HUES64 (cell line): Measurements from ENCODE around the gene CACNA2D2.

Experiments used
- H3K27ac ChIP-seq: 2 replicates; pipeline ENCODE4 v1.7.0; 2013; ENCODE audit warnings: low read depth, low read length, inconsistent platforms
- H3K27me3 ChIP-seq: 2 replicates; pipeline ENCODE4 v1.6.1; 2013; ENCODE audit warnings: mild to moderate bottlenecking, low read length; ENCODE audit not compliant: insufficient read depth
- H3K36me3 ChIP-seq: 2 replicates; pipeline ENCODE4 v1.6.1; 2013; ENCODE audit warnings: mild to moderate bottlenecking, low read length; ENCODE audit not compliant: insufficient read depth
- H3K4me1 ChIP-seq: 2 replicates; pipeline ENCODE4 v1.6.1; 2013; ENCODE audit warnings: mild to moderate bottlenecking, low read length, moderate library complexity; ENCODE audit not compliant: insufficient read depth
- H3K4me3 ChIP-seq: 2 replicates; pipeline ENCODE4 v1.5.1; 2013; ENCODE audit warnings: mild to moderate bottlenecking, low read length, moderate library complexity
- H3K9ac ChIP-seq: 2 replicates; pipeline ENCODE4 v1.6.1; 2013; ENCODE audit warnings: mild to moderate bottlenecking, low read depth, low read length
- H3K9me3 ChIP-seq: 2 replicates; pipeline ENCODE4 v1.6.1; 2013; ENCODE audit warnings: low read depth, low read length; ENCODE audit not compliant: insufficient read depth
- WGBS: fragments of 150-250, 120-280 bp; methylation state at CpG from one replicate; pipeline ENCODE4 v1.1.7; 2013; ENCODE audit warnings: missing lambda C conversion rate; 5-methylcytosine and 5-hydroxymethylcytosine counted together

Gene CACNA2D2

DNA sequence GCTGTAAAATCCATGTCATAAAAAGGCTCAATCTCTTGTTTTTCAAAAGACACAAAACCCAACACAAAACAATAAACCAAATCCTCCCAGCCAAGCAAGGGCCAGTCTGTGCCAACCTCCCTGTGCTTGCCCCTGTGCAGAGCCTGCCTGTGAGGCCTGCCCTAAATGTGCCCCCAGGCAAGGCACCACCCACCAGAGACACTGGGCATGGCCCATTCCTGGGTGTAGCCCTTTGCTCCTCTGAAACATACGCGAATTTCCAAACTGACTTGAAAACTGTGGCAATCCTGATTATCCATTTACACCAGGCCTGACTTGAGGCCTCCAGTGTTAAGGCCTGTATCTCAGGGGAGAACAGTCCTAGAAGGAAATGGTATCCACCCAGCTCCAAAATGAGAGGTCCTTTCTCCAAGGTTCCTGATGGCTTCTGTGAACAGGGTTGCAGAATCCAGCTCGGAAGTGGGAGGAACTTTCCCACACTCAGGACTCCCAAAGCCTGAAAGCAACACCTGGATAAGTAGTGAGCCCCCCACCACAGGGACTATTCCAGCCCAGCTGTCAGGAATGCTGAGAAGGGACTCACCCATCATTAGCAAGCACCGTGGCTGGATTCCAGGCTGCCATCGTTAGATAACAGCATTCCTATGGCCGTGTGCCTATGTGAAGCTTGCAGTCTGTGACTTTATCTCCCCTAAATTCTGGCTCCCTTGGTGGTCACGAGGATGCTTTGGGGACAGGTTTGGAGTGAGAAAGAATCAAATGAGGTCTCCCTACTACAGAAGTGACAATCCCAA lies 61.8 kb downstream of the CACNA2D2 start:
- Histone ChIP-seq H3K9ac (no peak overlapping the region), H3K4me3 (no peak overlapping the region), H3K27me3 (no peaks in the 10 kb centered on the region), H3K27ac (no peak overlapping the region), H3K4me1 (no peaks in the 10 kb centered on the region), H3K9me3 (no peaks in the 10 kb centered on the region), H3K36me3 (no peaks in the 10 kb centered on the region)
- WGBS: 85% methylated on average over 7 of the region's 7 CpGs

DNA sequence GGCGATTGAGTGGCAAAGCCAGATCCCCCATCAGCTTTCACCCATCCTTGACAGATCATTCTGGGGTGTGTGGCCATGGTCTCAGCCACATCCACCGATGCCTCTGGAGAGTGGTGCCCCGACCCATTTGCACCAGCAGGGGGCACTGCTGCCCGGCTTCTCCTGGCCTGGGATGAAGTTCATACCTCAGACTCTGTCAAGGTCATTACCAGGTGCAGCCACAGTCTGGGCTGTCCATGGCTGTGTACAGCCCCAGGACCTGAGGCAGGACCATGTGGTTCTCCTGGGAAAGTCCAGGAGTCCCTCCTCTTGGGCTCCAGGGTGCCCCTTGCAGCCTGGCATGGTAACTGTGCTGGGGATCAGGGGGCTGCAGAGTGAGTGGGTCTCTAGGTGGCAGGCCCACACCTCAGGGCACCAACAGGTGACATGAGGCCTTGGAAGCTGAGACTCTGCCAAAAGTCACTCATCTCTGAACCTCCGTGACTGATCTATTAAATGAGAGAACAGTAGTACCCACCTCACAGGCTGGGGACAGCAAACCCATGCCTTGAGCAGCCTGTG lies 67.2 kb downstream of the CACNA2D2 start:
- WGBS: 25% methylated on average over 5 of the region's 5 CpGs
- no peaks in the 10 kb centered on the region for H3K36me3 ChIP-seq
- H3K9me3 ChIP-seq: no peaks in the 10 kb centered on the region
- no peak overlapping the region for H3K9ac ChIP-seq
- no peaks in the 10 kb centered on the region for H3K27me3 ChIP-seq
- H3K27ac ChIP-seq: no peak overlapping the region
- no peaks in the 10 kb centered on the region for H3K4me1 ChIP-seq
- no peak overlapping the region for H3K4me3 ChIP-seq

DNA sequence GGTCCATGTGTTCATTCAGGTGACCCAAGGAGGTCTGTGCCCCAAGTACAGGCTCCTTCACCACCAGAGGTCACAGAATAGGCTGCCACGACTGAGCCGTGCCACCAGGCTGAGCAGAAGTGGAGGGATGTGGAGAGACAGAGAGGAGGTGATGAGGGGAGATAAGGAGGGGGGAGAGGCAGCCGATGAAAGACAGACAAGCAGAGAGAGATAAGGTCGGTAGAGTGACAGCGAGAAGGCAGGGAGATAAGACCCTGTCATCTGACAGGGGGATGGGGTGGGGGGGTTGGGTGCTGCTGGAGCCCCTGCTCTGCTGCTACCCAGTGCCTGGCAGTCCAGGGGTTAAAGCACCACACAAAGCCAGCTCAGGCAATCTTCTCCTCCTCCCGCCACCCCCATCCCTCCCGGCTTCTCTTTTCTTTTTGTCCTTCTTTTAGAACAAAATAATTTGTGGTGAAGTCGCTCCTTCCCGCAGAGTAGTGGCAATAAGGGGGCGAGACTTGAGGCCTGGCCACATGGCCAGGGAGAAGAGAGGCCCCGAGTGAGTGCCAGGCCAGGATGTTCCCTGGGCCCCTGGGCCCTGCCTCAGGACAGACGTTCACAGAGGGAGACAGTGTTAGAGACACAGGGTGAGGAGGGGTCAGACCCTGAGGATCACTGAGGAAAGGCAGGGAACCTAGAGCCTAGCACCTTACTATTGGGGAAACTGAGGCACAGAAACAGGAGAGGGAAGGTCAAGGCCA lies 67.9 kb downstream of the CACNA2D2 start:
- Histone ChIP-seq H3K9ac (no peak overlapping the region), H3K27me3 (no peaks in the 10 kb centered on the region), H3K36me3 (no peaks in the 10 kb centered on the region), H3K4me1 (no peaks in the 10 kb centered on the region), H3K9me3 (no peaks in the 10 kb centered on the region), H3K4me3 (no peak overlapping the region), H3K27ac (no peak overlapping the region)
- 58% methylated on average over 12 of the region's 12 CpGs for WGBS

DNA sequence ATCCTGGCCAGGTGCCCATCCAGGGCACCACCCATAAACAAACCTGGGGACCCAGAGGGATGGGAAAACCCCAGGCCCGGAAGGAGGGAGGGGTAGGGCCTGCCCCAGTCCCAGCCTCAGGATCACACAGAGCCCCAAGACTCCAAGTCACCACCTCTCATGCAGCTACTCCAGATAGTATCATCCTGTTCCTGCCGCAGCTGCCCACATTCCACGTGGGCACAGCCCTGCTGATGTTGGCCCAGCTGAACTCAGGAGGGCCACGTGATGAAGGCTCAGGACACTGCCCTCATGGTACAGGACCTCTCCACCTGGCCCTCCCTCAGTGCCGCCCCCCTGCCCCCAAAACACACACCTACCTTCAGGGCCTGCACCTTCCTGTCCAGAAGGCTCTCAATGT lies 69.5 kb downstream of the CACNA2D2 start:
- H3K4me1 ChIP-seq: no peaks in the 10 kb centered on the region
- no peak overlapping the region for H3K4me3 ChIP-seq
- no peaks in the 10 kb centered on the region for H3K9me3 ChIP-seq
- H3K36me3 ChIP-seq: no peaks in the 10 kb centered on the region
- 89% methylated on average over 5 of the region's 5 CpGs for WGBS
- H3K9ac ChIP-seq: no peak overlapping the region
- H3K27ac ChIP-seq: no peak overlapping the region
- no peaks in the 10 kb centered on the region for H3K27me3 ChIP-seq

DNA sequence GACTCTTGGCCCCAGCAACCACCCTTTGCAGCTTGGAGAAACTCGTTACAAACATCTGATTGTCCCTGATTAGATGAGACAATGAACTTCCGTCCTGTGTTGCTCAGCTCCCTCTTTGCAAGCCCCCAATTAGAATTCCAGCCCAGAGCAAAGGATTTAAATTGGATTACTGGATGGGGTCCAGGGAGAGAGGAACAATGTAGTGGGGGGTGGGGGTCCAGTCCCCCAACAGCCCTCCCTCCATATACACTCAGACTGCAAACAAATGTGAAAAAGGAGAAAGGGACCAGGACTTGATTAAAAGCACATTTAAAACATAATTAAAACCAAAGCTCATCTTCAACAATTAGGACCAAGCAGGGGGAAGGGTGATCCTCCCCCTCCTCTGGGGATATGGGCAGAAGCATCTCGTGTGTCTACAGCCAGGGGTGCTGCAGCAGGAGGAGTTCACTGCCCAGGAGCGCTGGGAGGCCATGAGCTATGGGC lies 72.4 kb downstream of the CACNA2D2 start:
- 75% methylated on average over 4 of the region's 4 CpGs for WGBS
- no peaks in the 10 kb centered on the region for H3K36me3 ChIP-seq
- H3K27me3 ChIP-seq: no peaks in the 10 kb centered on the region

DNA sequence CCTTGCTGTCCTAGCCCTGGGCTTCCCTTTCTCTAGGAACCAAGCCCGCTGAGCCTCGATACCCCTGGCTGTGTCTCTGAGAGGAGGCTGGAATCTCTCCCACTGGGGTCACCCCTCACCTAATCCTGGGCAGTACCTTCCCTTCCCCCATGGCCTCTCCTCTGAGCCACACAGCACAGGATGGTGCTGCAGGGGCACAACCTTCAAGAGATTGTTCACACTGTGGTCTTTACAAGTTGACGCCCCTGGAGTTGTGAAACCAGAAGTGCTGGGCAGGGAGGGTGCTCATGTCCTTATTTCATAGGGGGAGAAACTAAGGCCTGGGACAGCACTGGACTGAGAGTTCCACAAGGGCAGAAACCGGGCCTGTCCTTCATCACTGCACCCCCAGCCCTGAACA lies 73.2 kb downstream of the CACNA2D2 start:
- Histone ChIP-seq H3K27ac (no peak overlapping the region), H3K9me3 (no peaks in the 10 kb centered on the region), H3K9ac (no peak overlapping the region), H3K27me3 (no peaks in the 10 kb centered on the region), H3K36me3 (no peaks in the 10 kb centered on the region), H3K4me1 (no peaks in the 10 kb centered on the region), H3K4me3 (no peak overlapping the region)
- WGBS: 96% methylated on average over 4 of the region's 4 CpGs

More for the DNA sequence above, 72.4 kb downstream of the CACNA2D2 start:
- Histone ChIP-seq H3K4me3 (no peak overlapping the region), H3K9ac (no peak overlapping the region), H3K9me3 (no peaks in the 10 kb centered on the region), H3K27ac (no peak overlapping the region), H3K4me1 (no peaks in the 10 kb centered on the region)

DNA sequence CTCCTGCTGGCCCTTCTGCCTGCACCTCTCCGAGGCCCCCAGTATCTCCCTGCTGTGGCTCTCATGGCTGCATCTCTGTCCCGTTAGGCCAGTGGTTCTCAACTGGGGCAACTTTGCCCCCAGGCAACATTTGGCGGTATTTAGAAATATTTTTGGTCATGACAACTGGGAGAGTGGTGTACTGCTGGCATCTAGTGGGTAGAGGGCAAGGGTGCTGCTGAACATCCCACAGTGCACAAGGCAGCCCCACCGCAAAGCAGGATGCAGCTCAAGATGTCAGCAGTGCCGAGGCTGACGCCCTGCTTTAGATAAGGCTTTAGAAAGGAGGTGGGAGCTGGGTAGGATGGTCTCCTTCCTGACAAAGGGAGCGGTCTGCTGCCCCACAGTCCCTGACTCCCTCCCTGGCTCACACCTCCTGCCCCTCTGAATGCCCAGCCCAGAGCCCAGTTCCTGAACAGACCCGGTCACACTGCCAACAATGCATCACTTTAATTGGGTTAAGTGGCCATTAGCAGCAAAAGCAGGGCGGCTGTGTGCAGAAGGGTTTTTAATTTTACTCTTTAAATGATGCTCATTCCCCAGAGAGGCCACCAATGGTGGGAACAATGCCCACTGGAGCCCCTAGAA lies 75.3 kb downstream of the CACNA2D2 start:
- WGBS: 91% methylated on average over 9 of the region's 9 CpGs
- no peak overlapping the region for H3K4me3 ChIP-seq
- no peak overlapping the region for H3K27ac ChIP-seq
- H3K36me3 ChIP-seq: no peaks in the 10 kb centered on the region
- H3K4me1 ChIP-seq: no peaks in the 10 kb centered on the region
- H3K27me3 ChIP-seq: no peaks in the 10 kb centered on the region
- H3K9me3 ChIP-seq: no peaks in the 10 kb centered on the region
- no peak overlapping the region for H3K9ac ChIP-seq

DNA sequence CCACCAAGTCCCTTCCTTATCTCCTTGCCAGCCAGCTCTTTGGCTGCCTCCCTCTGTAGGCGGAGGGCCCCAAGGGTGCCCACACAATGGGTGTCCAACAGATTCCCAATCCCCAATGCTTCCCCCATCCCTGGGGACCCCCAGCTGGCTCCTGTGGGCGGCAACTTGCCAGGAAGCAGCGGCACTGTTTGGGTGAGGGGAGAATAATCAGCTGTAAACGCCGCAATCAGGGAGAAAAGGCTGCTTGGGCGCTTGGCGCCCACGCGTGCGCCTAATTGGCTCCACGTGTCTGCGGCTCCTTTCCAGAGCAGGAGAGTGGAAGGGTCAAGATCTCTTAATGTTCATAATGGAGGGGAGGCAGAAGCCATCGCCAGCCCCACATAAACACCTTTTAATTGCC lies 76.2 kb downstream of the CACNA2D2 start:
- H3K9me3 ChIP-seq: no peaks in the 10 kb centered on the region
- H3K27ac ChIP-seq: no peak overlapping the region
- H3K4me3 ChIP-seq: no peak overlapping the region
- H3K9ac ChIP-seq: no peak overlapping the region
- H3K4me1 ChIP-seq: no peaks in the 10 kb centered on the region
- no peaks in the 10 kb centered on the region for H3K36me3 ChIP-seq
- WGBS: 95% methylated on average over 13 of the region's 13 CpGs
- no peaks in the 10 kb centered on the region for H3K27me3 ChIP-seq

DNA sequence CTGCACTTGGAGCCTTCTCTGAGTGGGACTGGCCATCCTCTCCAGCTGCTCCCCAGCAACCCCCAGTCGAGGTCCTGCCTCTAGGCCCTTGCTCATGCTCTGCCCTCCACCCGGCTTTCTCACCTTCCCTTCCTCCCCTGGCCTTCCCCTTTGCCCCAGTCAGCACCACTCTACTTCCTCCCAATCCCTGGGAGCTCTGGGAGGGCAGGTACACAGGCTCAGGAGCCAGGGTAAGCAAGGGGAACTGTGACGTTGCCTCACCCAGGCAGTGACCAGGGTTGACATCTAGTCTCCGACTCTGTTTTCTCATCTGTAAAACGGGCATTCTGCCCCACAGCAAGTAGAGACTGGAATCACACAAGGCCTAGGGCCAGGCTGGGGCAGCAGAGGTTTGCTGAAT lies 77.5 kb downstream of the CACNA2D2 start:
- 82% methylated on average over 5 of the region's 5 CpGs for WGBS
- Histone ChIP-seq H3K27me3 (no peaks in the 10 kb centered on the region), H3K4me1 (no peaks in the 10 kb centered on the region)

DNA sequence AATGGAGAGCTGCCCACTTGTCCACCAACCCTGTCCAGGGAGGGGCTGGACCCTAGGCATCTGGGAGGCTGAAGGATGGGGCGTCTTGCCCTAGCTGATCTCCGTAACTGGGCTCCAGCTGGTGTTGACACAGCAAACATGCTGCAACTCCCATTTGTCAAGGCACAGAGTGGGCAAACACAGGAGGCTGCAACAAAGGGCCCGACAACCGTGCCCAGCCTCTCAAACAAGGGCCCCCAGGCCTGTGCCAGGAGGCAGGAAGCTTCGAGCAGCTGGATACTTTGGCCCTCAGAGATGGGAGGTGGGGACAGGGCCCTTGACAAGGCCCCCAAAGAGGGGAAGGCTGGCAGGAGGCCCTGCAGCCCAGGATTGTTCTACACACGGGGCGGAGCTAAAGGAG lies 79.9 kb downstream of the CACNA2D2 start:
- WGBS: 84% methylated on average over 7 of the region's 7 CpGs
- no peaks in the 10 kb centered on the region for H3K36me3 ChIP-seq
- no peaks in the 10 kb centered on the region for H3K27me3 ChIP-seq
- H3K9me3 ChIP-seq: no peaks in the 10 kb centered on the region
- no peak overlapping the region for H3K4me3 ChIP-seq
- H3K4me1 ChIP-seq: peaks cover 6% of the 10 kb centered on the region; the same call in 1 of the 2 replicates
- no peak overlapping the region for H3K9ac ChIP-seq
- H3K27ac ChIP-seq: no peak overlapping the region

More for the DNA sequence above, 77.5 kb downstream of the CACNA2D2 start:
- H3K9me3 ChIP-seq: no peaks in the 10 kb centered on the region
- no peak overlapping the region for H3K4me3 ChIP-seq
- H3K27ac ChIP-seq: no peak overlapping the region
- no peaks in the 10 kb centered on the region for H3K36me3 ChIP-seq
- no peak overlapping the region for H3K9ac ChIP-seq

DNA sequence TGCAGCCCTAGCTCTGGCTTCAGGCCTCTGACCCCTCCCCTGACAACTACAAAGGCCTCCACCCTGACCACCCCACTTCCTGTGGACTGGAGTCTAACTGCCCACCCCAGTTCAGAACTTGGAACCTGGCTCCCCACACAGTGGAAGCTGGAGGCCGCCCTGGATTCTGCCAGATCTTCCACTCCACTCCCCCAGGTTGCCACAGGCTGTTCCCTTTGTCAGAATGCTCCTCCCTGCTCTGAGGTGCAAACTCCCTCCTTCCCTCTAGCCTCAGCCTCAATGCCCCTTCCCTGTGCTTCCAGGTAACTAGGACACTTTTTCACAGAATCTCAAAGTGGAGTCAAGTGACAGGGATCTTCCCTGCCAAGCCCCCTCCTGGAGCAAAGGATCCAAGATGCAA lies 81.3 kb downstream of the CACNA2D2 start:
- Histone ChIP-seq H3K4me1 (peaks cover 6% of the 10 kb centered on the region; the same call in 1 of the 2 replicates), H3K9ac (no peak overlapping the region), H3K9me3 (no peaks in the 10 kb centered on the region), H3K27ac (no peak overlapping the region), H3K4me3 (no peak overlapping the region), H3K27me3 (no peaks in the 10 kb centered on the region), H3K36me3 (no peaks in the 10 kb centered on the region)
- 85% methylated on average over 1 of the region's 1 CpG for WGBS
